HG02763 (cell line): ENCODE measurements around the gene HECTD4.

Experiments
- ATAC-seq: cut with Tn5 transposase; IDR thresholded peaks from one replicate; pipeline ENCODE4 v1.9.1; 2021; ENCODE audit warnings: mild to moderate bottlenecking, moderate library complexity; ENCODE audit not compliant: unreplicated experiment

HECTD4 gene

DNA sequence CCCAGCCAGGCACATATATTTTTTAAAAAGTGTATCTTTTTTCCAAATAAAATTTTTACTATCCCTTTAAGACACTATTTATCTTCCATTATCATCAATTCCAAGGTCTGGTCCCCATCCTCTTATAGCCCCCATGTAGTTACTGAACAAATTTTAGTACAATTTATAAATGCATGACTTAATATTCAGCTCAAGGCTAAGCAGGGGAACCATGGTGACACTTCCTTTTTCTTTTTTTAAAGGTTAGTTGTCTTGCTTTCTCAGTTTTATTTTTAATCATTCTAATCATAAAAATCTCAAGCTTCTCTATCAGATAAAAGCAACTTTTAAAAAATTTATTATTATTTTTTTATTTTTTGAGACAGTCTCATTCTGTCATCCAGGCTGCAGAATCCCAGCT lies 164.6 kb downstream of the HECTD4 start:
- no peak for ATAC-seq

DNA sequence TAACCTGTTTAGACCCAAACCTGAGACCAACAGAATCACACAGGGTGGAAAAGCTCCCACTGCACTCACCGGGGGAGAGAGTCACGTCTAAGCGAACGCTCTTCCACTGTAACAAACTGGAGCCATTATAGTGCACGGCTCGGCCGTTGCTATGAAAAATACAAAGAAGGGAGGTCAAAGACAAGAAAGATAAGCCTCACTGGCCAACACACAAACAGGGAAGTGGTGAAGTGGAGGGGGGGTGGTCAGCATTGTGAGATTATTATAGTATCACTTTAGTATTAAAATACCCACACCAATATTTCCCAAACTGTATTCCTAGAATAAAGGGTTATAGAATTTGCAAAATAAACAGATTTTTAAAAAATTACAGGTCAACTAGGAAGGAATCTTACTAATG lies 166.0 kb downstream of the HECTD4 start:
- ATAC-seq: no peak

DNA sequence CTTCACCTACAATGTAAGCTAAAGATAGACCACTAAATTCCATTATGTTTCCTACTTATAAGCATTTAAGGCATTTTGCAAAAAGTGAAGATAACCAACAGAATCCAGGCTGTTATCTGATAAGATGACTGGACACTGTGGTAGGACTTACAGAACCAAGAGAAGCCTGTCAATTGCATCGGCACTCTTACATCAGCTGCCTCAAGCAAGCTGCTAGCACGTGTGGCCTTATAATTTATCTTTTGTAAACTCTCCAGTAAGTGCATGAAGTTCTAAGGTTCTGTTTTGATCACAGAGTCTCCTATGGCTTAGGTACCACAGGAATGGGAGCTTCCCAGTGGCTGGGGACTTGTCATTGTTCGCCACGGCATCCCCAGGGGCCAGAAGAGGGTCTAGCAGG lies 168.2 kb downstream of the HECTD4 start:
- ATAC-seq: no peak

DNA sequence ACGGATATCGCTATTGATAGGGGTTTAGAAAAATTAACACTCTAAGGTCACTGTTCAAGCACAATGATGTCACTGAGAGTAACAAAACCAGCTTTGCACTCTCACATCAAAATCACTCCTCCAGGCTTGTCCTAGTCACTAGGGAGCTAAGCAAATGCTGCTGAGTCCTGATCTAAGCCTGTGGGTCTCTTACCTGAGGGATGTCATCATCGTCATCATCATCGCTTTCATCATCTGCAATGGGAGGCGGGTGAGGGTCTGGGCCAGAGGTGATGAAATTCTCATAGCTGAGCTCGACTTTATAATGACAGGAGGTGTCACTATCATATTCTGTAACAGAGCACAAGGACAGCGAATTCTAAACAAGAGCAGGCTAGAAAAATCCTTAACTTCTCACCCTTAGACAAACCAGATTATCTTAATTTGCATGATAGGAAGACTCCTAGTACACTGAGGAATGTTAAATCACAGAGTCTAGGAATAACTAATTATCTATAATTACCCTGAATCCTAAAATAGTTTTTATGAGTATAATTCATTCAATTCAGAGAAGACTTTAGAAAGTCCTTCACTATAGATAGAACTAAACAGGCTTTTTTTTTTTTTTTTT lies 173.8 kb downstream of the HECTD4 start:
- no peak for ATAC-seq

DNA sequence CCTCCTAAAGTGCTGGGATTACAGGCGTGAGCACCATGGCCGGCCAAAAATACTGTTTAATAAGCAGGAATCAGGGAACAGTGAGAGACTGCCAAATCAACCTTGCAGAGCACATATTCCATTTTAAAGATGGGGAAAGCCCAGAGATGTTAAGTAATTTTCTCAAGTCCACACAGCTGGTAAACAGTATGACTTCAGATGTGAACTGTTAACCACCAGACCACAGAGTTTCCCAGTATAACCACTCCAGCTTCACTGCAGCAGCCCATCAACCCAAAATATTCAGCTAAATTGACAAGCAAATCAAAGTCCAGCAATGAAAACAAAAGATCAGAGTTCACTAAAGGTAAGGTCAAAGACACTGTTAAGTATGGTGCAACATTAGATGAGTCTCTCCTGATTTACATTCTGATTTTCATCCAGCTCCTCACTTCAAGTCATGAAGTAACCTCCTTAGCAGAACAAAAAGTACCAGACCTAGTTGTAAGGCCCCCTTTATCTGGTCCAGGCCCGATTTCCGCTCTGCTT lies 174.8 kb downstream of the HECTD4 start:
- no peak for ATAC-seq

DNA sequence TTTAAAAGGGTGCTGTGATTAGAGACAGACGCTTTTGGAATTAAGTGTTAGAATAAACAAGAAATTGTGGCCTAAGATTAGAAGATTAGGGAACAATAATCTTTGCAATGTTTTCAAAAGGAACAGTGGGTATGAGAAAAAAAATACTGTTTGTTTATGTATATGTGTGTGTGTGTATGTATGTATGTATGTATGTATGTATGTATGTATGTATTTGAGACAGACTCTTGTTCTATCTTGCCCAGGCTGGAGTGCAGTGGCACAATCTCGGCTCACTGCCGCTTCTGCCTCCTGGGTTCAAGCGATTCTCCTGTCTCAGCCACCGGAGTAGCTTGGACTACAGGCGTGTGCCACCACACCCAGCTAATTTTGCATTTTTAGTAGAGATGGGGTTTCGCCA lies 175.3 kb downstream of the HECTD4 start:
- no peak for ATAC-seq

DNA sequence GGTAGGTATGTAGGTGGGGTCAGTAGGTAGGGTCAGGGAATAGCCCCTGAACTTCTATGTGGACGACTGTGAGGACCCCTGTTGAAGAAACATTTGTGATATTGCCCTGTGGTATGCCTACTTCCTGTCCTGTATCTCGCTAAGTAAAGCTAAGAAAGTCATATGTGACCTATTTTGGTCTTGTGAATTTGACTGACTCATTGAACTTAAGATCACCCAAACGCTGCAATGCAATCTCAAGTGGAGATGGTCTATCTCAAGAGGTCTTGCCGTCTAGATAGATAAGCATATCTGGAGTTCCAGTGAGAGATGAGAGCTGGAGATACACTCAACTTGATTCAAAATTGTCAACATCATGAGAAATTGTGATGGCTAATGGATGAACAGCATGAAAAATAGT lies 183.1 kb downstream of the HECTD4 start:
- ATAC-seq: no peak

DNA sequence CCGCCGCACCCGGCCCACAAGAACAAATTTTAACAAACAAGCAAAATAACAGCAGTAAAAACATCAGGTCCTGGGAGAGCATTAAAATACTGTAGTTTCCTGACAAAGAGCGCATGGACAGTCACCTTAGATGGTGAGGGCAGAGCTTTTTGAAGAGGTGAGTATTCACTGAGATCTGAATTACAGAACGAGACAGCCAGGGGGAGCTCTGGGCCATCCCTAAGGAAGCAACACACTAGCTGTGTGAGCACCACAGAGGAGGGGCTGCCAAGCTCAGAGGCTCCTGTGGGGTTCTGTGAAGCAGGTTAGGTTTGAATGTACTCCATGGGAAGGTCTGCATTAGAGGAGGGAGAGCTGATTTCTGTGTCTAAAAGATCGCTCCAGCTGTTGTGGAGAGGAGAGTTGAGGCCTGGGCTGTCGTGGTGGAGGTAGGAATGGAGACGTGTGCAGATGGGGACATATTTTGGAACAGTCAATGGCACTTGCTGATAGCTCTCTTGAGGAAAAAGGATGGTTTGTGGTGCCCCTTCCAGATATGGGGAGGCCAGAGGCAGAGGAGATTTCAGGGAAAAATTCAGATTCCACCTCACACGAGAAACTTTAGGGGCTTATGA lies 184.0 kb downstream of the HECTD4 start:
- no peak for ATAC-seq

DNA sequence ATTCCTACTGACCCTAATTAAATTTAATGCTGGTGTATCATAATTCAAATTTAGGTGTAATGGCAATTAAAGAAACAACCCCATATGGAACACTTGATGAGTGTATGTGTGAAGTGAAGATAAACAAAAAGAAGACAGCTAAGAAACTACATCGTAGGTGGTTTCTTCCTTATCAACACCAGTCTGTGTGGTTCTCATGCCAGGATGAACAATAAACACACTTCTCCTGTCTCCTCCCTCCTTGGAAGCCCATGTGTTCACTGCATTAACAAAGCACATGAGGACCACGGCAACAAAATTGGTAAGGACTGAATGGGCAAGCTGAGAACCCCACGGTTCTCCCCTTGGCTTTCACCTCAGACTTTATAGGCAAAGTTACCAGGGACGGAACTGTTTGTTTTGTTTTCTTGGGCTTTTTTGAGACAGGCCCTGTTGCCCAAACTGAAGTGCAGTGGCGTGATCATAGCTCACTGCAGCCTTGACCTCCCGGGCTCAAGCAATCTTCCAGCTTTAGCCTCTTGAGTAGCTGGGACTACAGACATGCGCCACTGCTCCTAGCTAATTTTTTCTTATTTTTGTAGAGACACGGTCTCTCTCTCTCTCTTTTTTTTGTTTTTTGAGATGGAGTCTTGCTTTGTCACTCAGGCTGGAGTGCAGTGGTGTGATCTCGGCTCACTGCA lies 185.9 kb downstream of the HECTD4 start:
- no peak for ATAC-seq

DNA sequence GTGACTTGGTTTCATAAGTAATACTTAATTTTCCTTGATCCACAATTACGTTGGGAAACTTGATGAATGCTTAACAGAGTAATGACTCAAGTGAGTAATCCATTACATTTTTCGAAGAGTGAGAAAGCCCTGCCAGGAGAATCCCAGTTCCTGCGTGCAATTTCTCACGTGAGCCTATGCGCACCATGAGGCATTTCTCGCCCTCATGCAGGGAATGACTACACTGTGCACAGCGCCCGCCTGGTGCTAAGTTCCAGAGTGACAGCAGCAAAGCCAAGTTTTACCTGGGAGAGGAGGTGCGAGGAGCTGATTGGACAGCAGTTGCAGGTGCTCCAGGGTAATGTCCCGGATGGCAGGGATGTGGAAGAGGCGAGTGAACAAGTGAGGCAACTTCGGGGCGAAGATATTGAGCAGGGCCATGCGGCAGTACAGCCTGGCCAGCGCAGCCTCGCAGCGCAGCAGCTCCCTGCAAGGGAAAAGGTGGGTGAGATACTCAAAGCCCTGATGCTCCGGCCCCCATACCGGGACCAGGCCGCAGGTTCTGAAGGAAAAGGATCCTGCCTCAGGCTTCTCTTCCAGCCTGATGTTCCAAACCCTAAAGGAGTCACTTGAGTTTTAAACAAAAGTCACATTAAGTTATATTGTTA lies 187.5 kb downstream of the HECTD4 start:
- ATAC-seq: no peak

DNA sequence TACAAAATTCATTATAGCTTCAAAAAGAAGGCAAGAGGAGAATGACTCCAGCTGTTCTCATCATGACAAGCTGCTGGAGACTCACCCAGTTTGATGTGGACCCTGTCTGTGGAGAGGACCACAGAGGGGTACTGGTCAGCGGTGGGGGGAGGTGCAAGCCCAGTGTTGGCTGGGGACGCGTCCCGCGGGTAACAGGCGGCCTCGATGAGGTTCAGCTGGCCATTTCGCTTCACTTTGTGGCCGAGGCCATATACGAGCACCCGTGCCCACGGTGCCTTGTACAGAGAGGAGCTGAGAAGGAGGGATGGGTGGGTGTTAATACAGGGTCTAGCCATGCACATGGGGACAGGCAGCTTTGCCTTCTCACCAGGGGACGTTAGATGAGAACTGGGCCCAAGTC lies 189.8 kb downstream of the HECTD4 start:
- ATAC-seq: no peak

DNA sequence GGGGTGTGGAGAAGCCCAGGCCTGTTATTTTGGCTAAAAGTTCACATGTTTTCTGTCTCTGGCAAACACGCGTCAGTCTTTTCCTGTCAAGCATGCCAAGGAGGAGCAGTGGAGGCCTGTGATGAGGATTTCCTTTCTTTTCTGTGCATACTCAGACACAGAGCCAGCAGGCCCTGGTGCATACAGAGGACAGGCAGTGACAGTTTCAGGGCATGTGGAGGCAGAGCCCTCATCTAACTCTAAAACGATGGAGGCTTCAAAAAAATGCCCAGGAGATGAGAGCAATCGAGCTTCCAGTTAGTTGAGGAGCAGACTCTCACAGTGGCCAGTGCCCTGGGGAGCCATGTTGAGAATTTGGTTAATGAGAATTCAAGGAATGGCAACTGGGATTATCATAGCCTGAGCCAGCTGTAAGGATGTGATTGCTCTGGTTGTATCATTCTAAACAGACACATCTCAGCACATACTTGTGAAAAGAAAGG lies 190.3 kb downstream of the HECTD4 start:
- ATAC-seq: no peak

DNA sequence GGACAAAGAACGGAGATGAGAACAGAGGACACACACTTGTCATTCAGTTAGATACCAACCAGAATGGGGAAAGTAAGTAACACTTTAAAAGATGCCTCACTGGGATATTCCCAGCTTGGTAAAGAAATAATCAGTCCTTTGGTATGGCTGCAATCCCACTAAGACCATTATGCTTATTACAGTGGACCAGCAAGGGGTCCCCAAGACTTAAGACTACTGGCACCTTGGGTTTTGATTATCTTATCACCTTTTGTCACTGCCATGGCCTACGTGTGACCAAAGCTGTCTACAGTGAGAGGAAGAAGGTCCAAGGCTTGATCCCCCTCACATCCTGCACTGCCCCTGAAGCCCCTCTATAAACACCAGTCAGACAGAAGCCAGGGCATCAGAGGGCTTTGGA lies 191.0 kb downstream of the HECTD4 start:
- no peak for ATAC-seq

DNA sequence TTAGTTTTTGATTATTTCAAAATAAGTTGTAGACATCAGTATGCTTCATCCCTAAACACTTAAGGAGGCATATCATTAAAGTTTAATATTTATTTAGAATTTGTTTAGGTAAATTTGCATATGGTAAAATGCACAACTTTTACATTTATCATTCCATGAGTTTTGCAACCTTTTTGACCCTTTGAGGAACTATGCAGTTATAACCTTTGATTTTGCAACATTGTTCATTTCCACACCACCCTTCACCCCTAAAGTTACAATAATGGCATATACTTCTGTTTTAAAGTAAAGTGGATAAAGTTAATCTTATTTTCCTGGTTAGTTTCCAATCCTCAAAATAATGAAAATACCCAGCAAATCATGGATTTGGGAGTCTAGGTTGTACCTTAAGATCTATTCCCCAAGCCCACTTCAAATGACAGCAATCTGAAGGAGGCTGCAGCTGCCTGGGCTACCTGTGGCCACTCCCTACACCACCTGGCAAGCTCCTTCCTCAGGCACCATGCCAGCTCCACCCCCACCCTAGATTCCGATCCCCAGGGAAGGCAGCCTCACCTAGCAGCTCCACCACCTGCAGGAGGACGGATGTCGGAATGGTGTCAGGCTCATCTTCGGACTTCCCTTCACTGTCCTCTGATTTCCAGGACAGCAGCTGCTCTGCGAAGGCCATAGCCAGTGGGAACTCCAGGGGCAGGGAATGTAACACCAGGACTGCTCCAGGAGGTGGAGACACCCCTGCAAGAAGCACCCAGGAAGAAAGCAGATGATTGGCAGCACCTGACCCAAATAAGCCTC lies 191.8 kb downstream of the HECTD4 start:
- no peak for ATAC-seq

DNA sequence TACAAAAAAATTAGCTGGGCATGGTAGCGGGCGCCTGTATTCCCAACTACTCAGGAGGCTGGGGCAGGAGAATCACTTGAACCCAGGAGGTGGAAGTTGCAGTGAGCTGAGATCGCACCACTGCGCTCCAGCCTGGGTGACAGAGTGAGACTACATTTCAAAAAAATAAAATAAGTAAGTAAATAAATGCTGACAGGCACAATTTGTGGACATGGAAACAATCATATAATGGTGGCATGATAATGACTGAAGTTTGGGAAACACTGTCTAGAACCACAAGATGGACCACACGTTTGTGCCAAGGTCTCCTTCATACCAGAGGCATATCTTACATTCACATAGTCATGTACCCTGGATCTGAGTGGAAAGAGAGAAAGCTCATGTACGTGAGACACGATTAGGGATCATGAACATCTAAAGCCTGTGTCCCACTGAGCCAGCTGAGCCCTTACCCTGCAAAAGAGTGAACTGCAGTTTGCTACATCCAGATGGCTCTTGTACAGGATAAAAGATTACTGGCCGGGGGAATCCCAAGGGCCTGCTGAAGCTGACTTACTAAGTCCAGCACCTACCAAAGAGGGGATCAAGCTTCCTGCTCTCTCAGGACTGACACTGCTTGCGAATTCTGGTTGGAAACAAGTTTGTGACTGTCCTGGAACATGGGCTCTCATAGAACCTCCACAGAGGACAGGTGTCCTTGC lies 194.0 kb downstream of the HECTD4 start:
- no peak for ATAC-seq

DNA sequence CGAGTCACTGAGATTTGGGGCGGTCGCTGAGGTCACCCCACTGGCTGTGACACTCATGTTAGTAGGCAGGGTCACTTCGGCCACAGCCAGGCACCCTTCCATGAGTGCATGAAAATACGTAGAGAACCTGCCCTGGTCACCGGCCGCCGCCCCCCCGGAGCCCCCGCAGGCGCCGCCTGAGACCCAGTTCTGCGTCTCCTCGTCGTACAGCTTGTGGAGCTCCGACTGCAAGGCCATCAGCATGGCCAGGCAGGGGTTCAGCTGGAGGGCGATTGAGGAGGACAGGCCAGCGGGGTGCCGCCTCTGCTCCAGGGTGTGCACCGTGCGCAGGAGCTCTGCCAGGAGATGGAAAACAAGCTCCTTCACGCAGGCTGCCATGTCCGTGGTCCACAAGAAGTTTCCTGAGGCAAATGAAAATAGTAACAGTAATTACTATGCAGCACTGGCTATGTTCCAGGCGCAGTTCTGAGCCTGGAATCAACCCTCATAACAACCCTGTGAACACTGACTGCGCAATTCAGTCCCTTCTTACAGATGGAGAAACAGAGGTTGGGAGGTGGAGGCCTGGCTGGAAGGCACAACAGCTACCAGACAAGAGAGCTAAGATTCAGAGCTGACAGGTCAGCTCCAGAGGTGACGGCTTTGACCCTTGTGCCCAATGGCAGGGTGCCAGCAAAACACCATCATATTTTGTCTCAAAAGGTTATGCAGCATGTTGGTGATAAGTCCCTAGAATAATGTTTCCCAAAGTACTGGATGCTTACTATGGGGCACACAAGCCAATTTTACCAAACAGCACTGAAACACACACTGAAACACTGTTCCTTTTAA lies 196.9 kb downstream of the HECTD4 start:
- ATAC-seq: no peak

DNA sequence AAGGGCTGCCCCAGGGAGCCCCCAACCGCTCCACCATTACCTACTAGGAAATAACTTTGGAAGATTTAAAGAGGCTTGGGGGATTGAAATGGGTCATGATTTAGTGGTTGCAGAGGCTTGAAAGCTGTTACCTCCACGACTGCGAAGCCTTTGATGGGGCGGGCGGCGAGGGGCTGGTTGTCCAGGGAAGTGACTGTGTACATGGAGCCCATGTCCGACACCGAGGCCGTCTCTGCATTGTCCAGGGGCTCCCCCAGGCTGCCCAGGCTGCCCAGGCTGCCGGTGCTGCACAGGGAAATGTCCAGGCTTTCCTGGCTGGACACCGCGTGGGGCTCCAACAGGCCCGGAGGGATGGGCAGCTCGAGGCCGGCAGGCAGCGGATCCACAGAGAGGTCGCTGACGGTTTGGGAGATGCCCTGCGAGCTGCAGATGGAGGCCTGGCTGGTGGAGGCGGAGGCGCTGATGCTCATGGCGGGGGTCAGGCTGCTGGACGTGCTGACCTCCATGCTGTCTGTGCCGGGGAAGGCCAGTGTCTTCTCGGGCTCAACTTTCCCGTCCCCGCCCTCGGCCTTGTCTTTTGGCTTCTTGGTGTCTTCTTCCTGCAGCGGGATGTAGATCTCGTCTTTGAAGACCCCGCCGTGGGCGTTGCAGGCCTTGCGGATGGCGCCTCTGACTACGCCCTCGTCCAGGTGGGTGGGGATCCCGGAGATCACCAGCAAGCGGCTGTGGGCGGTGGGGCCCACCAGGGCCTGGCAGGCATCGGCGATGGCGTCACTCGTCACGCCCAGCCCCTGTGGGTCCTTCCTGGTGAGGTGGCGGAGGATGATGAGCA lies 198.0 kb downstream of the HECTD4 start:
- ATAC-seq: no peak
